Measurements from ENCODE around the gene POFUT2. TPM values are rescaled to one million over a fixed set of nuclear protein-coding genes. Genes with fewer than 3 reads are reported as not detected.
A peak's percentile ranks its signal among the peaks of the same experiment; 100 is the strongest.

Gene POFUT2
- total RNA-seq, 2 experiments from 2014 or later = 56.6 to 57.2 TPM

- Histone ChIP-seq H3K36me3 (ENCODE audit: insufficient read depth, low read length) (no peaks in the 10 kb centered on the region), H3K4me3 (ENCODE audit: low read length) (no peak overlapping the region), H3K9me3 (ENCODE audit: control insufficient read depth in 1 of 2, insufficient read depth in 1 of 2, low read length in 2 of 2) (peaks cover 0 to 6% of the 10 kb centered on the region in 2 experiments), H3K27me3 (ENCODE audit: control insufficient read depth in 1 of 2, insufficient read depth in 2 of 2, low read length in 2 of 2) (no peaks in the 10 kb centered on the region), H3K27ac (ENCODE audit: low read depth in 1 of 2, low read length in 2 of 2) (peak overlapping the region in 1 of 2 donors; percentile 29), H3K4me1 (ENCODE audit: insufficient read depth, low read length) (peaks cover 51% of the 10 kb centered on the region)
- DNase-seq (no peak), ATAC-seq (ENCODE audit: poor library complexity) (no peak)
- CTCF ChIA-PET = no interaction called here
- Mint-ChIP-seq H3K36me3 (ENCODE audit: low read depth) (no peaks in the 10 kb centered on the region), H3K4me3 (peak overlapping the region; percentile 68), H3K27me3 (no peaks in the 10 kb centered on the region), H3K9me3 (no peaks in the 10 kb centered on the region), H3K4me1 (ENCODE audit: low read depth) (peaks cover 19% of the 10 kb centered on the region), H3K27ac (peak overlapping the region; percentile 94)
- POLR2A ChIA-PET = interaction anchor here (0.7 to 3.2 kb wide), 10 partner anchors 14 to 160 kb away, joined by 3 to 18 read pairs (median 5); partner anchors contain the start of gene POFUT2
- intact Hi-C loops (cut with DNase I, micrococcal nuclease) = loop anchor here in 1 of 2 experiments (1.0 kb wide), 1 partner anchor 21 kb away; no protein-coding TSS in a partner anchor
- TF ChIP-seq CTCF (IDR thresholded peaks at IDR 0.05) = no peak
Measured at GRCh38 chr21:45322960-45323461, 35.3 kb upstream of the POFUT2 start.

GRCh38 chr21:45322231-45322959 lies 34.7 kb upstream of the POFUT2 start:
- no peaks in the 10 kb centered on the region for H3K27me3 Mint-ChIP-seq
- ATAC-seq (ENCODE audit: poor library complexity) = peak; percentile 88
- Histone ChIP-seq H3K4me3 (ENCODE audit: low read length) (no peak overlapping the region), H3K9me3 (ENCODE audit: control insufficient read depth in 1 of 2, insufficient read depth in 1 of 2, low read length in 2 of 2) (peaks cover 0 to 6% of the 10 kb centered on the region in 2 experiments), H3K27ac (ENCODE audit: low read depth in 1 of 2, low read length in 2 of 2) (peak overlapping the region in 1 of 2 donors; percentile 31), H3K36me3 (ENCODE audit: insufficient read depth, low read length) (no peaks in the 10 kb centered on the region), H3K4me1 (ENCODE audit: insufficient read depth, low read length) (peaks cover 51% of the 10 kb centered on the region), H3K27me3 (ENCODE audit: control insufficient read depth in 1 of 2, insufficient read depth in 2 of 2, low read length in 2 of 2) (no peaks in the 10 kb centered on the region)
- TF ChIP-seq CTCF (IDR thresholded peaks at IDR 0.05) = no peak
- peaks cover 19% of the 10 kb centered on the region for H3K4me1 Mint-ChIP-seq (ENCODE audit: low read depth)
- ChIA-PET POLR2A (interaction anchor here (0.7 to 3.2 kb wide), 9 partner anchors 16 to 161 kb away, joined by 3 to 18 read pairs (median 5); partner anchors contain the start of gene POFUT2), CTCF (no interaction called here)
- H3K4me3 Mint-ChIP-seq = peak overlapping the region; percentile 68
- H3K9me3 Mint-ChIP-seq = no peaks in the 10 kb centered on the region
- intact Hi-C loops (cut with DNase I, micrococcal nuclease) = loop anchor here in 1 of 2 experiments (1.0 kb wide), 1 partner anchor 20 kb away; no protein-coding TSS in a partner anchor
- peak overlapping the region; percentile 94 for H3K27ac Mint-ChIP-seq
- DNase-seq = peak in 12 of 14 experiments; percentile 29 to 74 (median 36)
- no peaks in the 10 kb centered on the region for H3K36me3 Mint-ChIP-seq (ENCODE audit: low read depth)

- intact Hi-C loops (cut with DNase I, micrococcal nuclease) = no loop called here
- H3K36me3 ChIP-seq (ENCODE audit: insufficient read depth, low read length) = no peaks in the 10 kb centered on the region
- ATAC-seq (ENCODE audit: poor library complexity) = no peak
- H3K27ac Mint-ChIP-seq = peak overlapping the region; percentile 51
- H3K4me3 ChIP-seq (ENCODE audit: low read length) = no peak overlapping the region
- TF ChIP-seq CTCF (IDR thresholded peaks at IDR 0.05) = no peak
- H3K27me3 Mint-ChIP-seq = no peaks in the 10 kb centered on the region
- peaks cover 46% of the 10 kb centered on the region for H3K4me1 ChIP-seq (ENCODE audit: insufficient read depth, low read length)
- H3K27me3 ChIP-seq (ENCODE audit: control insufficient read depth in 1 of 2, insufficient read depth in 2 of 2, low read length in 2 of 2) = no peaks in the 10 kb centered on the region
- peaks cover 19% of the 10 kb centered on the region for H3K4me1 Mint-ChIP-seq (ENCODE audit: low read depth)
- H3K9me3 Mint-ChIP-seq = no peaks in the 10 kb centered on the region
- POLR2A ChIA-PET = interaction anchor here (0.7 to 3.2 kb wide), 2 partner anchors 18 to 33 kb away, joined by 3 to 16 read pairs; partner anchors contain the start of gene POFUT2
- no peaks in the 10 kb centered on the region for H3K36me3 Mint-ChIP-seq (ENCODE audit: low read depth)
- no peak overlapping the region for H3K4me3 Mint-ChIP-seq
- CTCF ChIA-PET = no interaction called here
- DNase-seq = no peak
- H3K27ac ChIP-seq (ENCODE audit: low read depth in 1 of 2, low read length in 2 of 2) = no peak overlapping the region
- peaks cover 0 to 6% of the 10 kb centered on the region in 2 experiments for H3K9me3 ChIP-seq (ENCODE audit: control insufficient read depth in 1 of 2, insufficient read depth in 1 of 2, low read length in 2 of 2)
Measured at GRCh38 chr21:45320261-45321025, 32.7 kb upstream of the POFUT2 start.
